A673 (cell line): ENCODE measurements around the gene OLA1. TPM values are rescaled to one million over a fixed set of nuclear protein-coding genes. Genes with fewer than 3 reads are reported as not detected.

ENCODE experiments used
- BruUV-seq: library from RNA; stranded (reverse); fragments of 400-500 nt; replicated peaks from 2 replicates; lab custom pipeline; 2021; lab: Mats Ljungman, UMichigan
- CTCF ChIA-PET: fragments of 300-600 bp; sonication (Branson Sonifier 250); formaldehyde crosslinking; loops from one replicate; lab custom pipeline; 2022; ENCODE audit warnings: antibody characterized with exemption; lab: Charles Lee
- POLR2A ChIA-PET: fragments of 300-600 bp; sonication (Branson Sonifier 250); formaldehyde crosslinking; loops from one replicate; lab custom pipeline; 2022; ENCODE audit warnings: antibody characterized with exemption; ENCODE audit not compliant: low non-redundant PET; lab: Charles Lee
- DNase-seq: peaks from one replicate; pipeline ENCODE4 v3.0.0-alpha.2; 2015; ENCODE audit warnings: low spot score
- H3K27ac ChIP-seq: fragments of 200-600 bp; sonication (generic); 2 replicates; pipeline ENCODE4 v1.5.1; 2016; ENCODE audit warnings: mixed run types, low read depth, mild to moderate bottlenecking, mixed read lengths, antibody characterized with exemption, low read length; ENCODE audit not compliant: poor library complexity, severe bottlenecking
- H3K27me3 ChIP-seq: fragments of 200-600 bp; sonication (generic); replicated peaks from 2 replicates; pipeline ENCODE4 v1.6.1; 2017; ENCODE audit warnings: mixed run types, low read depth, mild to moderate bottlenecking, mixed read lengths, antibody characterized with exemption, low read length; ENCODE audit not compliant: insufficient read depth, poor library complexity
- H3K36me3 ChIP-seq: fragments of 200-600 bp; sonication (generic); 2 replicates; pipeline ENCODE4 v1.6.1; 2016; ENCODE audit warnings: mixed run types, mild to moderate bottlenecking, mixed read lengths, antibody characterized with exemption, low read length; ENCODE audit not compliant: insufficient read depth, poor library complexity, severe bottlenecking
- H3K4me1 ChIP-seq: fragments of 200-600 bp; sonication (generic); 2 replicates; pipeline ENCODE4 v1.6.1; 2017; ENCODE audit warnings: mixed run types, mild to moderate bottlenecking, mixed read lengths, antibody characterized with exemption, low read length; ENCODE audit not compliant: insufficient read depth, poor library complexity, severe bottlenecking
- H3K4me3 ChIP-seq: fragments of 200-600 bp; sonication (generic); 2 replicates; pipeline ENCODE4 v1.5.1; 2016; ENCODE audit warnings: low read depth, mixed run types, mild to moderate bottlenecking, mixed read lengths, low read length; ENCODE audit not compliant: poor library complexity, severe bottlenecking
- H3K9me3 ChIP-seq: fragments of 200-600 bp; sonication (generic); 2 replicates; pipeline ENCODE4 v1.6.1; 2016; ENCODE audit warnings: mixed run types, low read depth, mild to moderate bottlenecking, mixed read lengths, antibody characterized with exemption, low read length; ENCODE audit not compliant: poor library complexity, severe bottlenecking
- CTCF ChIP-seq: fragments of 300-800, 200-600 bp; sonication (generic); conservative IDR thresholded peaks from 2 replicates; pipeline ENCODE4 v1.5.1; 2017; ENCODE audit warnings: low read depth, mild to moderate bottlenecking, antibody characterized with exemption, low read length, moderate library complexity, mixed read lengths
- EZH2 ChIP-seq: fragments of 200-600 bp; sonication (generic); IDR thresholded peaks from 2 replicates; pipeline ENCODE4 v1.6.1; 2017; ENCODE audit warnings: borderline replicate concordance, low read depth, mild to moderate bottlenecking, mixed read lengths, antibody characterized with exemption, low read length; ENCODE audit not compliant: poor library complexity, severe bottlenecking
- intact Hi-C: fragments of 100-400 bp; cut with micrococcal nuclease; formaldehyde crosslinking; loops from one replicate; pipeline ENCODE4 v1.10.0; 2022; ENCODE audit not compliant: unreplicated experiment
- total RNA-seq: library from RNA; stranded (reverse); gene quantifications from 2 replicates; pipeline ENCODE4 v1.2.3, GENCODE V29; 2021

The OLA1 gene
- total RNA-seq, 1 experiment from 2014 or later: 174 TPM

GRCh38 chr2:174169372-174169771 is 79.0 kb downstream of the OLA1 start:
- H3K9me3 ChIP-seq: peaks cover 30% of the 10 kb centered on the region
- no peak overlapping the region for H3K27ac ChIP-seq
- H3K27me3 ChIP-seq: no peaks in the 10 kb centered on the region
- TF ChIP-seq CTCF (no peak), EZH2 (no peak)
- H3K4me3 ChIP-seq: no peak overlapping the region
- CTCF ChIA-PET: no interaction called here
- POLR2A ChIA-PET: no interaction called here
- no TSS peak for BruUV-seq
- H3K36me3 ChIP-seq: no peaks in the 10 kb centered on the region
- DNase-seq: no peak
- intact Hi-C loops: no loop called here
- no peaks in the 10 kb centered on the region for H3K4me1 ChIP-seq

GRCh38 chr2:174166261-174166660 is 82.1 kb downstream of the OLA1 start:
- Histone ChIP-seq H3K27me3 (no peaks in the 10 kb centered on the region), H3K4me3 (no peak overlapping the region), H3K36me3 (no peaks in the 10 kb centered on the region), H3K27ac (no peak overlapping the region), H3K9me3 (peaks cover 20% of the 10 kb centered on the region), H3K4me1 (no peaks in the 10 kb centered on the region)
- intact Hi-C loops: no loop called here
- CTCF ChIA-PET: no interaction called here
- no peak for TF ChIP-seq CTCF
- POLR2A ChIA-PET: no interaction called here
- DNase-seq: no peak
- BruUV-seq: no TSS peak

- no peaks in the 10 kb centered on the region for H3K4me1 ChIP-seq
- no peaks in the 10 kb centered on the region for H3K27me3 ChIP-seq
- intact Hi-C loops: no loop called here
- H3K36me3 ChIP-seq: no peaks in the 10 kb centered on the region
- no peak overlapping the region for H3K4me3 ChIP-seq
- no peaks in the 10 kb centered on the region for H3K9me3 ChIP-seq
- DNase-seq: no peak
- BruUV-seq: no TSS peak
- no peak for TF ChIP-seq EZH2
- TF ChIP-seq CTCF: no peak
- no peak overlapping the region for H3K27ac ChIP-seq
- POLR2A ChIA-PET: no interaction called here
- CTCF ChIA-PET: no interaction called here
These were observed 86.8 kb downstream of the OLA1 start for GRCh38 chr2:174161490-174161889.
